Uterus (tissue), 2 donors: ENCODE results near the gene HEMK1.

Experiments used
- POLR2A ChIP-seq, 2 donors: fragments of 450-650 bp; IDR thresholded peaks; one replicate each; pipeline ENCODE4 v1.6.1; 2016; ENCODE audit warnings: antibody characterized with exemption in 2 of 2, mild to moderate bottlenecking in 1 of 2, moderate library complexity in 1 of 2
- TF ChIP-seq, protein P1 (sequence below), 4 experiments: fragments of 200-600 bp in 2 of 4; fragments of 450-650 bp in 2 of 4; sonication (generic) in 2 of 4; IDR thresholded peaks; one replicate each; pipeline ENCODE4 v1.5.1; 2016 to 2019; ENCODE audit warnings: antibody characterized with exemption in 4 of 4, mild to moderate bottlenecking in 2 of 4, moderate library complexity in 1 of 4

DNA sequence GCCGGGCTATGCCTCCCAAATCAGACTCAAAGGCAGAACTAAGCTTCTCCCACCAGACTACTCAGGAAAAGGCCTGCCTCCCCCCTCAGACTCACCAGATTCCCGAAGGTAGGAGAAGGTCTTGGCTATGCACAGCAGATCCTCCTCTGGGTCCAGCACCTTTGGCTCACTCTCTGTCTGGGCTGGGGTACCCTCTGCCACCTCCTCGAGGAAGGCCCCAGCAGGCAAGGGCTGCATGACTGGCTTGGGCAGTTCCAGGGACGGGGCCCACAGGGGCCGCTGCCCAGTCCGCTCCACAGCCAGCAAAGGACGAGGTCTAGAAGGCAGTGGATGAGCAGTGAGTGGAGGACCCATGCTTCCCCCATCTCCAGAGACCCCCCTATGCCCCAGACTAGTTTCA lies 39.0 kb downstream of the HEMK1 start:
- TF ChIP-seq, protein P1, sequence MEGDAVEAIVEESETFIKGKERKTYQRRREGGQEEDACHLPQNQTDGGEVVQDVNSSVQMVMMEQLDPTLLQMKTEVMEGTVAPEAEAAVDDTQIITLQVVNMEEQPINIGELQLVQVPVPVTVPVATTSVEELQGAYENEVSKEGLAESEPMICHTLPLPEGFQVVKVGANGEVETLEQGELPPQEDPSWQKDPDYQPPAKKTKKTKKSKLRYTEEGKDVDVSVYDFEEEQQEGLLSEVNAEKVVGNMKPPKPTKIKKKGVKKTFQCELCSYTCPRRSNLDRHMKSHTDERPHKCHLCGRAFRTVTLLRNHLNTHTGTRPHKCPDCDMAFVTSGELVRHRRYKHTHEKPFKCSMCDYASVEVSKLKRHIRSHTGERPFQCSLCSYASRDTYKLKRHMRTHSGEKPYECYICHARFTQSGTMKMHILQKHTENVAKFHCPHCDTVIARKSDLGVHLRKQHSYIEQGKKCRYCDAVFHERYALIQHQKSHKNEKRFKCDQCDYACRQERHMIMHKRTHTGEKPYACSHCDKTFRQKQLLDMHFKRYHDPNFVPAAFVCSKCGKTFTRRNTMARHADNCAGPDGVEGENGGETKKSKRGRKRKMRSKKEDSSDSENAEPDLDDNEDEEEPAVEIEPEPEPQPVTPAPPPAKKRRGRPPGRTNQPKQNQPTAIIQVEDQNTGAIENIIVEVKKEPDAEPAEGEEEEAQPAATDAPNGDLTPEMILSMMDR (IDR thresholded peaks at IDR 0.05) = no peak
- TF ChIP-seq POLR2A (IDR thresholded peaks at IDR 0.05) = no peak
